Nucleus accumbens (tissue), 56 donors: ENCODE results near the gene GZMH.
"Not testable (repeated sequence)": the region's sequence is repeated elsewhere in the genome, so short reads cannot be mapped to it uniquely, and the experiment has no call there.

Source experiments
- DNase-seq, 56 donors: peaks; one replicate each; lab custom pipeline; 2025; lab: John Stamatoyannopoulos, UW

Gene GZMH

DNA sequence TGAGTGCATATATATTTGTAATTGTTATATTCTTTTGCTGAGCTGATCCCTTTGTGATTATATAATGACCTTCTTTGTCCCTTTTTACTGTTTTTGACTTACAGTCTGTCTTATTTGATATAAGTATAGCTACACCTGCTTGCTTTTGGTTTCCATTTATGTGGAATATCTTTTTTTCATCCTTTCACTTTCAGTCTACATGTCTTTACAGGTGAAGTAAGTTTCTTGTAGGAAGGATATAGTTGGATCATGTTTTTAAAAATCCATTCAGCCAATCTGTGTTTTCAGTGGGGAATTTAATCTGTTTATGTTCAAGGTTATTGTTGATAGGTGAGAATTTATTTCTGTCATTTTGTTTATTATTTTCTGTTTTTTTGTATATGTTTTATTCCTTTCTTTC lies 12.1 kb downstream of the GZMH start:
- no peak for DNase-seq

DNA sequence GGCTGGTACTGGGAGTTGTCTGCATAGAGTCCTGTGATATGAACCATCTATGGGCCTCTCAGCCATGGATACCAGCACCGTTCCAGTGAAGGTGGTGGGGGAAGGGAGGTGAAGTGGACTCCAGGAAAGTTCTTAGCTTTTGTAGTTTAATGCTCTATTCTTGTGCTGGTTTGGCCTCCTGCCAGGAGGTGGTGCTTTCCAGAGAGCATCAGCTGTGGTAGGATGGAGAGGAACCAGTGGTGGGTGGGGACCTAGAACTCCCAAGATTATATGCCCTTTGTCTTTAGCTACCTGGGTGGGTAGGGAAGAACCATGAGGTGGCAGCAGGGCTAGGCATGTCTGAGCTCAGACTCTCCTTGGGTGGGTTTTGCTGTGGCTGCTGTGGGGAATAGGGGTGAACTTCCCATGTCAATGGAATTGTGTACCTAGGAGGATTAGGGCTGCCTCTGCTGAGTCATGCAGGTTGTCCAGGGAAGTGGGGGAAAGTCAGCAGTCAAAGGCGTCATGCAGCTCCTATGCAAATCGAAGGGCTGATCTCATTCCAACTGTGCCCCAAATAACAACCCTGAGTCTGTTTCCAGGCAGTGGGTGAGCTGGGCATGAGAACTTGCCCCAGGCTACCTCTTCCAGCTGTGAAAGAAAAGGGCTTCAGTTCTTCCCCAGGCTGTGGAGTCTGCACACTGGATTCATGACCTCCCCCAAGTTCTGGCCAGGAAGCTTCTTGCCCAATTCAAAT lies 14.2 kb downstream of the GZMH start:
- DNase-seq = no peak

DNA sequence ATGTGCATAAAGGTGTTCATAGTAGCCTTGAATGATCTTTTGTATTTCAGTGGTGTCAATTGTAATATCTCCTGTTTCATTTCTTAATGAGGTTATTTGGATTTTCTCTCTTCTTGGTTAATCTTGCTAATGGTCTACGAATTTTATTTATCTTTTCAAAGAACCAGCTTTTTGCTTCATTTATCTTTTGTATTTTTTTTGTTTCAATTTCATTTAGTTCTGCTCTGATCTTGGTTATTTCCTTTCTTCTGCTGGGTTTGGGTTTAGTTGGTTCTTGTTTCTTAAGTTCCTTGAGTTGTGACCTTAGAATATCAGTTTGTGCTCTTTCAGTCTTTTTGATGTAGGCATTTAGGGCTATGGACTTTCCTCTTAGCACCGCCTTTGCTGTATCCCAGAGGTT lies 18.5 kb downstream of the GZMH start:
- not testable (repeated sequence) for DNase-seq

DNA sequence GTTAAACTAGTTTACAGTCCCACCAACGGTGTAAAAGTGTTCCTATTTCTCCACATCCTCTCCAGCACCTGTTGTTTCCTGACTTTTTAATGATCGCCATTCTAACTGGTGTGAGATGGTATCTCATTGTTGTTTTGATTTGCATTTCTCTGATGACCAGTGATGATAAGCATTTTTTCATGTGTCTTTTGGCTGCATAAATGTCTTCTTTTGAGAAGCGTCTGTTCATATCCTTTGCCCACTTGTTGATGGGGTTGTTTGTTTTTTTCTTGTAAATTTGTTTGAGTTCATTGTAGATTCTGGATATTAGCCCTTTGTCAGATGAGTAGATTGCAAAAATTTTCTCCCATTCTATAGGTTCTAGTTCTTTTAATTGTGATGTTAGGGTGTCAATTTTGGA lies 25.1 kb downstream of the GZMH start:
- not testable (repeated sequence) for DNase-seq

DNA sequence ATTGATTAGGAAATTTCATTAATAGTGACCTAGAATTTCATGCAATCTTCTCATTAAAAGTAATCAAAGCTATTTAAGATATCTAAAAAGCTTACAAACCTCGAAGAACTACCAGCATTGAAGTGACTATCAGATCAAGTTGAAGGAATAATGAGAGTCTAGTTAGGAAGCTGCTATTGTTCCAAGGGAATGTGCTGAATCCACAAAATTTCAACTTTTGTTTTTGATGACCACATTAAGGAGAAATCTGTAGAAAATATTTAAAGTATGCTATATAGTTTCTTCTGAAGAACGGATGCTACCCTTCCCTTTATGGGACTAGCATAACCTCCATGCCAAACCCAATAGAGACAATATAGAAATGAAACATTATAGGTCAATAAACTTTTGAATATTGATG lies 30.9 kb downstream of the GZMH start:
- DNase-seq = no peak

DNA sequence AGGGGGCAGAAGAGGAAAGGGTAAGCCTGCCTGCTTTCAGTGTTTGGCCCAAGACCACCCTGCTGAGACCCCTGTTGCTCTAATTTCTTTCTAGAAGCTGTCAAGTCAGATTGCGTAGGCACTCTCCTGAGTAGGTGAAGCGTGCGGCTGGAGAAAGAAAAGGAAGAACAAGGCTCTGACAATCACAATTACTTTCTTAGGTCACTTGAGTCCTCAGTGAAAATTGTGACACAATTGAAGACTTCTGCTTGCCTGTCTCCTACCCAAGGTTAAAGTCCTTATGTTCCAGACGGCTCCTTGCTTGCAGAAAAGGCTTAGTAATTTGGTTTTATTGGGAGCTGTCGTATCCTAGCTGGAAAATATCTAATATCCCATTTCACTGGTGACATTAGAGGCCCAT lies 32.7 kb downstream of the GZMH start:
- DNase-seq = no peak

DNA sequence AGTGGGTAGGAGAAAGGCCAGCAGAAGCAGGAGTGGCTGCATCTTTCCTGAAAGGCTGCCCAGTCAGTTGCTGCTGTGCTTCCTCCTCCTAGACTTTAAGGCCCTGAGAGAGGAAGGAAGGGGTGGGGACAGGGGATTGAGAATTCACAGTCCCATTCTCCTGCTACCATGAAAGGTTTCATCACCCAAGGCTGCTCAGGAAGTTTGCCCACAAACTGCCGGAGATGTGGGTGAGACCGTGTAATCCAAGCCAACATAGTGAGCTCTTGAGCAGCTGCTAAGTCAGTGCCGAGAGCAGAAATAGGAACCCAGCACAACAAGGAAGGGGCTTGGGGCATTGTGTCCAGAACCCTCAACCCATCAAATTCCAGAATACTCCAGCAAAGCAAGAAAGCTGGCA lies 33.3 kb downstream of the GZMH start, which contains the start of gene CTSG:
CTSG (minus strand) TSS at position 69 of the 400 bp plus-strand sequence; CDS start at position 42, 27 bp downstream.
- DNase-seq = no peak

DNA sequence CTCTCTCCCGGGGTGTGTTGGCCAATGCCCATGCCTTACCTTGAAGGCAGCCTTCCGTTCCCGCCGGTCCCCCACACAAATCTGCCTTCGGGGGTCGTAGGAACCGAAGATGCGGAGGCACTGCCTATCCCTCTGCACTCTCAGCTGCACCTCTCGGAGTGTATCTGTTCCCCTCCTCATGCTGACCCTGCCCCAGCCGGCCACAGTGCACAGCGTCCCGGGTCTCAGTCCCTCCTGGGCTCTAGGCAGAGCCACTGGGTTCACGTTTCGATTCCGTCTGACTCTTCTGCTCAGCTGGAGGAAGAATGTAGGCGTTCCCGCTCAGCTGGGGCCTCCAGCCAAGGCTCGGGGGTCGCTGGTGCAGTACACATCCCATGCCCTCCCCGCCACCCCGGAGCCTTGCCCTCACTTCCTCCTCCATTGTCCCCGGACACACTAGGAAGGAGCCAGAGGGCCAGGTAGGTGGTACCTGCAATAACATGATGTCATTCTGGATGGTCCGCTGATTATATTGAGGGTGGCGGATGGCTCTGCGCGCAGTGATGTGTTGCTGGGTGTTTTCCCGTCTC lies 35.2 kb downstream of the GZMH start:
- no peak for DNase-seq

DNA sequence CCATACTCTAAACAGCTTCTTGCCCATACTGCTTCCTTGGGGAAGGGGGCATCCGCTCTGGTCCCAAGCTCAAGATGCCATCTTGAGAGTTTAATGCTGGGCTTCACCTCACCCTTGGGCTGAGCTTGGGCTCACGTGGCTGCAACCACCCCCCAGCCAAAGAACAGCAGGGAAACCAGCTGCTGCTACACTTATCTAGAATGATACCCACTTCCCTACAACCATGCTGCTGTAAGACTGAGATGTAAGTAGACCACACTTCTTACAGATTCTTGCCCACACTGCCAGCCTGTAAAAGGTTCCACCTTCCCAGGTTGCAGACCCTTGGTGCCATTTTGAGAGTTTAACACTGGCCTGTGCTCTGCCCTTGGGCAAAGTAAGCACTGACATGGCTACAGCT lies 43.2 kb downstream of the GZMH start:
- DNase-seq = no peak

DNA sequence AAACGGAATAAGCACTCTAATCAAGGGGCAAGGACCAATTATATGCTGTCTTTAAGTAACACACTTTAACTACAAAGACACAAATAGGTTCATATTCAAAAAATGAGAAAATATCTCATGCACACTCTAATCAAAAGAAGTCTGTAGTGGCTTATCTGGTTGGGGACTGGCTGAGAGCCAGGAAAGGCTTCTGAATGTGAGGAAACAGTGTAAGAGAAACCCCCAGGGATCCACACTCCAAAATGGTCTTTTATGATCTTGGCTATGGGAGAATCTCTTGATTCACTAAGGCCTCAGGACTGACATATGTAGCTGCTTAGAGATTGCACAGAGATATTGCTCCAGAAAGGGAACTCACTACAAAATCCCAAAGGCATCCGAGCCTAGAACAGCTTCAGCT lies 43.7 kb downstream of the GZMH start:
- no peak for DNase-seq

DNA sequence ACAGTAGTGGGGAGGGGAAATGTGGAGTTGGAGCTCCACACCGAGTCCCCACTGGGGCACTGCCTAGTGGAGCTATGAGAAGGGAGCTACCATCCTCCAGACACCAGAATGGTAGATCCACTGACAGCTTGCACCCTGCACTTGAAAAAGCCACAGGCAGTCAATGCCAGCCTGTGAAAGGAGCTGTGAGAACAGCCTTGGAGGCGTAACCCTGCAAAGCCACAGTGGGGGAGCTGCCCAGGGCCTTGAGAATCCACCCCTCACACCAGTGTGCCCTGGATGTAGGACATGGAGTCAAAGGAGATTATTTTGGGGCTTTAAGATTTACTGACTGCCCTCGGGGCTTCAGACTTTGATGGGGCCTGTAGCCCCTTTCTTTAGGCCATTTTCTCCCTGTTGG lies 46.0 kb downstream of the GZMH start:
- DNase-seq = no peak

DNA sequence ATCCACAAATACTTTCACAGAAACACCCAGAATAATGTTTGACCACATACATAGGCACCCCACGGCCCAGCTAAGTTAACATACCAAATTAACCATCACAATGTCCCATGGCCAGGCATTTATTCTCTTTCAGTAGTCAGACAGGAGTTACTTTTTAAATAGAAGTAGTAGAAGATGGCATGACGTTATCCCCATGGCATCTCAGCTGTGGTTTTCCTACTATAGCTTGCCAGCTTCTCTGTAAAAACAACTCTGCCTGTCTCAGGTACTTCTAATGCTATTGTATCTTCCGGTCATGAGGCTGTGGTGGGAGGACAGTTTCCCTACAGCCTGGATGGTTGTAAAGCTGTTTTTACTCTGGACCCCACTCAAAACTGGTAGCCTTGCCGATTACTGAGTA lies 52.7 kb downstream of the GZMH start:
- DNase-seq = no peak
